Activated CD8-positive, alpha-beta memory T cell treated with anti-CD3 and anti-CD28 coated beads for 36 hours (primary cell): ENCODE results near the gene SNRPD1. TPM values are rescaled to one million over a fixed set of nuclear protein-coding genes. Genes with fewer than 3 reads are reported as not detected.
"Not testable (repeated sequence)": the region's sequence is repeated elsewhere in the genome, so short reads cannot be mapped to it uniquely, and the experiment has no call there.

Experiments
- CTCF ChIA-PET: fragments of 350-600 bp; sonication (Branson Sonifier 250); formaldehyde crosslinking; loops from one replicate; lab custom pipeline; 2021; ENCODE audit warnings: antibody characterized with exemption; lab: Charles Lee
- POLR2A ChIA-PET: fragments of 350-600 bp; sonication (Branson Sonifier 250); formaldehyde crosslinking; loops from one replicate; lab custom pipeline; 2021; ENCODE audit warnings: antibody characterized with exemption; lab: Charles Lee
- total RNA-seq, 2 experiments: library from RNA; stranded (reverse); gene quantifications; one replicate each; pipeline ENCODE4 v1.2.3, GENCODE V29; 2021

Gene SNRPD1
- total RNA-seq, 2 experiments from 2014 or later, result 165 to 187 TPM

DNA sequence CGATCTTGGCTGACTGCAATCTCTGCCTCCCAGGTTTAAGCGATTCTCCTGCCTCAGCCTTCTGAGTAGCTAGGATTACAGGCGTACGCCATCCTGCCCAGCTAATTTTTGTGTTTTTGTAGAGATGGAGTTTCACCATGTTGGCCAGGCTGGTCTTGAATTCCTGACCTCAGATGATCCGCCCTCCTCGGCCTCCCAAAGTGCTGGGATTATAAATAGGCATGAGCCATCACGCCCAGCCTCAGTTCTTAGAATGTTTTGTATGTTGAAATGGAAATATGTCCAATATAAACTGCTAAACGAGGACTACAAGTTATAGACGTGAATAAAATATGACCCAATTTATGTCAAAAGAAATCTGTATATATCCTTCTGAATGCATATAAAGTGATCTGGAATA is 9.5 kb downstream of the SNRPD1 start:
- POLR2A ChIA-PET, result not testable (repeated sequence)
- CTCF ChIA-PET, result interaction anchor here (1.4 kb wide), 1 partner anchor 9 kb away, joined by 8 read pairs; the partner anchor contains the start of gene SNRPD1

DNA sequence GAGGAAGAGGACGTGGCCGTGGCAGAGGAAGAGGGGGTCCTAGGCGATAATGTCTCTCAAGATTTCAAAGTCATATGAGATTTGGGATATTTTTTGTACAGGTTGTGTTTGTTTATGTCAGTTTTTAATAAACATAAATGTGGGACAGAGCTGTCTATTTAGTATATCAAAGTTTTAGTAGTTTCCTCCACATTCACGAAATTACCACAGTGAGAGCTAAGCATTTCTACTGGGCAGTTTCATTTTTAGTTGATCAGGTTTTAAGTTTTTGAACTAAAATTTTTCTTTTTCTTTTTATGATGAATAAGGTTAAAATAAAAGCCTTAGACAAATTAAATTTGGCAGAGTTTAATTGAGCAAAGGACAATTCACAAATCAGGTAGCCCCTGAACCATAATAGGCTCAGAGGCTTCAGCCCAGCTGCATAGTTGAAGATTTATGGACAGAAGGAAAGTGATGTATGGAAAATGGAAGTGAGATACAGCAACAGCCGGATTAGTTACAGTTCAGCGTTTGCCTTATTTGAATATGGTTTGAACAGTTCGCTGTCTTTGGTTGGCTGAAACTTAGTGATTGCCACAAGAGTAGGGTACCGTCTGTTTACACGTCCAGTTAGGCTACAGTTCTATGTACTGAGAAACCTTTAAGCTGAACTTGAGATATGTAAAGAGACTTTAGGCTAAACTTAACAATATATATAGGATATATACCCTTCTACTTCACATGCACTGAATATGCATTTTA is 17.1 kb downstream of the SNRPD1 start:
- CTCF ChIA-PET, result interaction anchor here (1.0 to 2.3 kb wide), 4 partner anchors 17 to 111 kb away, joined by 3 to 7 read pairs (median 4); partner anchors contain the start of genes ESCO1, MIB1 and SNRPD1
- POLR2A ChIA-PET, result interaction anchor here (1.7 kb wide), 1 partner anchor 29 kb away, joined by 4 read pairs; the partner anchor contains the start of gene ESCO1

DNA sequence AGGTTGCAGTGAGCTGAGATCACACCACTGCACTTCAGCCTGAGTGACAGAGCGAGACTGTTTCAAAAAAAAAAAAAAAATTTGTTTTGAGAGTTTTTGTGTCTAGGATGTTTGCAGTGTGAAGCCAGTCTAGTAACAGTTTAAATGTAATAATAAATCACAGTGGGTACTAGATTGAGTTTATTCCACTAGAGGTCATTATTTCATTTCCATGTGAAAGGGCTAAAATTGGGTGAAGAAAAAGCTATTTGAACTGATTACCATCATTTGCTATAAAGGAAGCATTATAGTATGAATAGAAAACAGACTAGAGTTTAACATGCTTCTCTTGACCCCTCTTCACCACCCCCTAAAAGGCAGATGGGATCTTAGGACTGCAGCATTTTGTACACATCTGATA is 20.3 kb downstream of the SNRPD1 start:
- ChIA-PET CTCF (interaction anchor here (0.6 to 0.9 kb wide), 2 partner anchors 16 to 20 kb away, joined by 3 to 5 read pairs; partner anchors contain the start of gene SNRPD1), POLR2A (no interaction called here)

DNA sequence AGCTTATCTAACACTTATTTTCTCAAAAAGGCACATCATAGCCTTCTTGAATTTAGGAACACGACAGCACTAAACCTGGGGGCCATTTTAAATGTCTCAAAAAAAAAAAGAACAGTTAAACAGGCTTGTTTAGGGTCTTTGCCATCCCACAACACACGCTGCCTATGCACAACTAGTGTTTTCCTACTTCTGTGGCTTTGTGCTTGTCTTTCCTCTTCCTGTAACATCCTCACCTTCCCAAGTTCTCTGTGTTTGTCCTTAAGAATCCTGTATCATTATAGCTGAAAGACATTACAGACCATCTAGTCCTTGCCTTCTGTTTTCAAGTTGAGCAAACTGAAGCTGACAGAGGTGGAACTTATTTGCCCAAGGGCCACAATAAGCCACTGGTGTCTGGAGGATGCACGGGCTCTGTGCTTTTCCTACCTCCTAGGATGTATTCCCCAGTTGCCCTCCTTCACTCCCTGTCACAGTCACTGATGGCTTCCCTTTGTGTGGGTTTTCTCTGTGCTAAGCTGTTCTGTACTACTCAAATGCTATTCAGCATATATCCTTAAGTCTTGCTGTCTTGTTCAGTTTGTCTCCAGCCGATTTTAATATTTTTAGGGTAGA is 22.6 kb downstream of the SNRPD1 start:
- CTCF ChIA-PET, result no interaction called here
- POLR2A ChIA-PET, result no interaction called here

DNA sequence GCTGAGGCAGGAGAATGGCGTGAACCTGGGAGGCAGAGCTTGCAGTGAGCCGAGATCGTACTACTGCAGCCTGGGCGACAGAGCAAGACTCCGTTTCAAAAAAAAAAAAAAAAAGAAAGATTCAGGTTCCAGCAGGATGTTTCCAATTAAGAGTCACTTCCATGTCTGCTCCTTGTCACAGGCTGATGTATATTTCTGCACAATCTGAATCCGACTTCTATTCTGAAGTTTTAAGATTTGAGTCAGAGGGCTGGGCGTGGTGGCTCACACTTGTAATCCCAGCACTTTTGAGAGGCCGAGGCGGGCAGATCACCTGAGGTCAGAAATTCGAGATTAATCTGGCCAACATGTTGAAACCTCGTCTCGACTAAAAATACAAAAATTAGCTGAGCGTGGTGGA is 24.7 kb downstream of the SNRPD1 start:
- POLR2A ChIA-PET, result no interaction called here
- CTCF ChIA-PET, result no interaction called here

DNA sequence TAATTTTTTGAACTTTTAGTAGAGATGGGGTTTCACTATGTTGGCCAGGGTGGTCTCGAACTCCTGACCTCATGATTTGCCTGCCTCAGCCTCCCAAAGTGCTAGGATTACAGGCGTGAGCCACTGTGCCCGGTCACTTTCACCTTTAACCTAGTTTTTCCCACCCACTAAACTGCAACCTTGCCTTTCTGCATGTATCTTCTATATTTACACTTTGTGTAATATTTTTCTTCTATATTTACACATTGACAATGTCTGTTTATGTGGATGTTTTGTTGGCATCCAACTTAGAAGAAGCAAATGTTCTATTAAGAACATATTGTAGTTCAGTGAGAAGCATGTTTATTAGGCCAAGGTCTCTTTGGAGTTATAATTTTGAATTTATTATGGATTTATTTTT is 26.7 kb downstream of the SNRPD1 start:
- ChIA-PET POLR2A (no interaction called here), CTCF (no interaction called here)

DNA sequence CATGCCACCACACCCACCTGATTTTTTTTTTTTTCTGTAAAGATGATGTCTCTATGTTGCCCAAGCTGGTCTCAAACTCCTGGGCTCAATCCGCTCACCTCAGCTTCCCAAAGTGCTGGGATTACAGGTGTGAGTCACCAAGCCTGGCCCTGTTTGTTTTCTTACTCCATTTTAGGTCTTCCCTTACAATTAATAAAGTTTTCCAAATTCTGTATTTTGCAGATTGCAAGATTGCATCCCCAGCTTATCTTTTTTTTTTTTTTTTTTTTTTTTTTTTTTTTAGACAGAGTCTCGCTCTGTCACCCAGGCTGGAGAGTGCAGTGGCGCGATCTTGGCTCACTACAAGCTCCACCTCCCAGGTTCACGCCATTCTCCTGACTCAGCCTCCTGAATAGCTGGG is 28.3 kb downstream of the SNRPD1 start:
- CTCF ChIA-PET, result interaction anchor here (0.6 kb wide), 1 partner anchor 449 kb away, joined by 3 read pairs; no protein-coding TSS in a partner anchor
- POLR2A ChIA-PET, result not testable (repeated sequence)

DNA sequence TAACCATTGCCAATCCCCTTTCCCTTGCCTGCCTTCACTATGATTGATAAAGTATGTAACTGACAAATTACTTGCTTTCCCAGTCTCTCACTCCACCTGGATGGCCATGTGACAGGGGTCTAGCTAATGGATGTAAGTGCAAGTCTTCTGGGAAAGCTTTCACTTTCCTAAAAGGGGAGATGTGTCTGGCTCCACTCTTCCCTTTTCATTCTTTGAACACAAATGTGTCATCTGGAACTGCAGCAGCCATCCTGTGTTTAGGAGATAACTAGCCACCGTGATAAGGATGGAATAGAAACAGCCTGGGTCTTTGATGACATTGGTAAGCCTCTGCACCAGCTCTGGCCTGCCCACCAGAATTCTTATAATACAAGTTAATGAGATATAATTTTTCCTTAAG is 38.2 kb downstream of the SNRPD1 start:
- ChIA-PET POLR2A (no interaction called here), CTCF (interaction anchor here (0.7 kb wide), 1 partner anchor 119 kb away, joined by 3 read pairs; no protein-coding TSS in a partner anchor)

DNA sequence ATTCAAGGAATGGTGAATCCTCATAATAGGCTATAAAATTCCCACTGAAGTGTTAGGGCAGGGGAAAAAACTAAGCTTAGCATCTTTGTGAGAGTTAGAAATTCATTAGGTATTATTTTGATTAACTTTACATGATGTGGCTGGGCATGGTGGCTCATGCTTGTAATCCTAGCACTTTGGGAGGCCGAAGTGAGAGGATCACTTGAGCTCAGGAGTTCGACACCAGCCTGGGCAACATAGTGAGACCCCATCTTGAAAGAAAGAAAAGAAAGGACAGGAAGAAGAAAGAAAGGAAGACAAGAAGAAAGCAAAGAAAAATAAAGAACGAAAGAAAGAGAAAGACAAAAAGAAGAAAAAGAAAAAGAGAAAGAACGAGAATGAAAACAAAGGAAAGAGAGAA is 40.0 kb downstream of the SNRPD1 start:
- ChIA-PET CTCF (no interaction called here), POLR2A (no interaction called here)

DNA sequence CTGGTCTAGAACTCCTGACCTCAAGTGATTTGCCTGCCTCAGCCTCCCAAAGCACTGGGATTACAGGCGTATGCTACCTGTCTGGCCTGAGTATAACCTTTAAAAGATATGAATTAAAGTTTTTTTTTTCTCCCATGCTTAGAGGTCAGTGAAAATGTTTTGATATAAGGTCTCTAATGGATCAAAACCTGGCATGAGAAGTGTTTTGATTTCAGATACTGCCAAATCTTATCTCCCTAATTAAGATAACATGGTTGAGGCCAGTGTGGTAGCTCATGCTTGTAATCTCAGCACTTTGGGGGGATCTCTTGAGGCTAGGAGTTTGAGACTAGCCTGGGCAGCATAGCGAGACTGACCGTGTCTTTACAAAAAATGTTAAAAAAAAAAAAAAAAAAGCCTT is 41.2 kb downstream of the SNRPD1 start:
- POLR2A ChIA-PET, result no interaction called here
- CTCF ChIA-PET, result interaction anchor here (0.7 kb wide), 1 partner anchor 42 kb away, joined by 3 read pairs; no protein-coding TSS in a partner anchor

DNA sequence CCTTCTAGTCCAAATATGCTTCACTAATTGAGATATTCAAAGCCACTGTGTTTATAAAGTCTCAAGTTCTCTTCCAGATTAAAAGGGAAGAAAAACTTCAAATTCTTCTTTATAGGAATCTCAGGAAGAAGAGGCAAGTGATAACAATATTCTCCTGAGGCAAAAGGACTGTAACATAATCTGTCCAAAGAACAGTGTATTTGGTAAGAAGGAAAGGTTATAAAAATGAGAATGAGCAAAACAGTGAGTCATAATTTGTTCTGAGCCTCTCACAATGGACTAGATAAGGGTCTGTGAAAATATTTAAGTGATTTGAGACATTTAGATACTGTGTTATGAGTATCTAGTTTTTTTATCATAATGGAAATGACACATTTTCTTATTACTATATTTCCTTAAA is 44.3 kb downstream of the SNRPD1 start:
- CTCF ChIA-PET, result no interaction called here
- POLR2A ChIA-PET, result no interaction called here

DNA sequence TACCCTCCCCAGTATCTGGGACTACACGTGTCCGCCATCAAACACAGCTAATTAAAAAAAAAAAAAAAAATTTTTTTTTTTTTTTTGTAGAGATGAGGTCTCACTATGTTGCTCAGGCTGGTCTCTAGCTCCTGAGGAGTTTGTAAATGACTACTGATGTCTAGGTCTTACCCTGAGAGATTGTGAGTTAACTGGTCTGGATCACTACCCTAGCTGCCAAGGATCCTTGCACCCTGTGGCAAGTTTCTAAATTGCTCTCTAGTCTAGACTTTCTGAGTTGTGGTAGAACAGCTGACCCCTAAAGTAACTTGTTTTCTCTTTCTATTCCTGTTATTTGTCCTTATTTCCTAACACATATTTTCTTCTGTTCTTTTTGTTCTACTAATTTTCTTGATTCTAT is 48.0 kb downstream of the SNRPD1 start:
- POLR2A ChIA-PET, result interaction anchor here (0.6 kb wide), 1 partner anchor 55 kb away, joined by 3 read pairs; no protein-coding TSS in a partner anchor
- CTCF ChIA-PET, result interaction anchor here (0.6 kb wide), 1 partner anchor 104 kb away, joined by 3 read pairs; no protein-coding TSS in a partner anchor

DNA sequence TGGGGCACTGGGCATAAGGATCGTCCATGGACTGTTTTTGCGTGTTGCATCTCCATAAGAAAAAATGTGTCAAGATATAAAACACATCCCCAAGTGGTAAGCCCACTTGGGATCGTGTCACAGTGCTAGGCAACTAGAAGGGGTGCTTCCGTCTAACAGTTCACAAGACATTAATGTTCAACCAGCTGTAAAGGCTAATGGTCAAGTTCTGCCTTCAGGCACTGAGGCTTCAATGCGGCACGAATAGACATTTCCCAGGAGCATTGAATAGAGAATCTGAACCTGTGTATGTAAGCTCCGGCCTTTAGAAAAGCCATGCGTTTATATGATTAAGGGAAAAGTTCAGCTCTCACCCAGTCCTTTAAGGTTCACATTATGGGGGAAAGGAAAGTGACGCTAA is 50.5 kb downstream of the SNRPD1 start:
- CTCF ChIA-PET, result no interaction called here
- POLR2A ChIA-PET, result no interaction called here

DNA sequence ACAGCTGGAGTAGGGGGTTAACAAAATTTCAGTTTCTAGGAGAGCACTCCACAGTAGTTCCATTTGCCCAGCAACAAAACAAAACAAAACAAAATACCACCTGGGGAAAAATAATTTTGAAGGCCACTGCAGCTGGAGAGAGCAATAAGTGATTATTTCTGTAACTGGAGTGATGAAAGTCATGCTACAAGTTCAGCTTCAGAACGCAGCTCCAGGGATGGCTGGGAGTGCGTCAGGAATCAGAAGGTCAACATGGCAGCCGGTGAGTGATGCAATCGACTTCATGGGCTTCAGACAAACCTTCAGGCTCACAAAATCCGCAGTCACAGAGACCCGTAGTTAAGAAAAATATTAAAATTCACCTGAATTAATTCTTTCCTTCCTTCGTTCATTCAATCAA is 51.5 kb downstream of the SNRPD1 start:
- CTCF ChIA-PET, result interaction anchor here (0.6 kb wide), 1 partner anchor 68 kb away, joined by 5 read pairs; no protein-coding TSS in a partner anchor

DNA sequence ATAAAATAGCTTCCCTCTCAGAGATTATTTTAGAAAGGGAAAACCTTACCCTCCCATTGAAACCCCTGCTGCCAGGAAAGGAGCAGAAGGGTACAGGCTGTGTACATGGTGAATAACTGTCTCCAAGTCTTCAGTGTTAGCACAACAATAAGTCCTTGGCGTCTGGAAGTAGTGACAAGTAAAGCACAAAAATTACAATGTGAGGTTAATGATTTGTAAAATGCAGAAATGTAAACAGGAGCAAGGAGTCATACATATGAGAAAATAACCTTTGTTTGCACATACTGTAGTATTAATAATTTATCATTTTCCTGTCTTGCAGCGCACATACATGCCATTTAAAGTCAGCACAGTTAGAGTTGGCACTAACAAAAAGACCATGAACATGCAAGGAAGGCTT is 52.0 kb downstream of the SNRPD1 start:
- ChIA-PET POLR2A (no interaction called here), CTCF (interaction anchor here (0.6 kb wide), 1 partner anchor 67 kb away, joined by 5 read pairs; no protein-coding TSS in a partner anchor)

More for the DNA sequence above, 51.5 kb downstream of the SNRPD1 start:
- POLR2A ChIA-PET, result no interaction called here

DNA sequence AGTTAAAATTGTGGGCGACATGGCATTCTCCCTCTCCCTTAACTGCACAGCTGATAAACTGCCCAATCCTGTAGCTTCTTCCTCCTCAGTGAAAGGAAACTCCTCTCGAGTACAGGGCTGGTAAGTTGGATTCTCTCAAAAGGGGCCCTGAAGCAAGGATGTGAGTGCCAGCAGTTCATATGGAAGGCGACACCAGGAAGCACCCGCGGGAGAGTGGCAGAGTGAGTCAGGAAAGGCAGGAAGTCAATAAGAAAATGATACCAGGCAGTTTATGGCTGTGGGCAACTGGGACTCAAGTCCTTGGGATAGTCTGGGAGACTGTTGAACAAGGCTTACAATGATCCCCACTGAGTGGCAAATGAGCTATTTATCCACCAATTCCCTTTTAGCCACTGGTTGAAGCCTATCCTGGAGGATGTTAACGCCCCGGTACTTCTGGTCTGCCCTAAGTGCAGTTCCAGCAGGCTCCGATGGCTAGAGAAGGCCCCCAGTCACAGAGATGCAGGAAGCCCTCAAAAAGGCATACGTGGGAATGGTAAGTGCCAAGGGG is 57.7 kb downstream of the SNRPD1 start:
- CTCF ChIA-PET, result no interaction called here
- POLR2A ChIA-PET, result no interaction called here

DNA sequence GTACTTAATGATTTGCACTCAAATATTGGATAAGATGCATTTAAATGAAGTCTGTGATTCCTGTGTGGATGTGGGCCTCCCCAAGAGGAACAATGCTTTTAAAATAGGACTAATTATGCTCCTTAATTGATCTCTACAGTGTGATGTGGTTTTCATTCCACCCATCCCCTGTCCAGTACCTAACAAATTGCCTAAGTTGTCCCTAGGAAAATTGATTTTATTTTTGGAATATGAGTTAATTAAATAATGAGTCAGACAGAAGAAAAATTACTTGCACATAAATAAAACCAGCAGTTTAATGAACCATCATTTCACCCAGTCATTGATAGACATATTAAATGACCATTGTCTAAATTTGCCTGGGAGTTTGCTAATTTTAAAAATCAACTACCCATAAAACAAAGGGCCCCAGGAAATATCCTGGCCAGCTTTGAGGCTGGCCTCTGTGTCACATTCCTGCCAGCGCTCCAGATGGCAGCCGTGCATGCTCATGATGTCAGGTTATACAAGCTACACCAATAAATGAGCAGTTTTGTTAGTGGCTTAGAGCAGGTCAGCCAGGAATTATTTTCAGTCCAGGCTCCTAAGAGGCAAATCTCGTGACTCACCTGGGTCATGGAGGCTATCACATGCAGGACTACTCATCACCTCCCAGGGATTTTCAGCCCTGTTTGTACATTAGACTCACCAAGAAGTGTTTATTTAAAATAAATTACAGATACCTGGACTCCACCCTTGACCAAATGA is 60.6 kb downstream of the SNRPD1 start:
- POLR2A ChIA-PET, result no interaction called here

DNA sequence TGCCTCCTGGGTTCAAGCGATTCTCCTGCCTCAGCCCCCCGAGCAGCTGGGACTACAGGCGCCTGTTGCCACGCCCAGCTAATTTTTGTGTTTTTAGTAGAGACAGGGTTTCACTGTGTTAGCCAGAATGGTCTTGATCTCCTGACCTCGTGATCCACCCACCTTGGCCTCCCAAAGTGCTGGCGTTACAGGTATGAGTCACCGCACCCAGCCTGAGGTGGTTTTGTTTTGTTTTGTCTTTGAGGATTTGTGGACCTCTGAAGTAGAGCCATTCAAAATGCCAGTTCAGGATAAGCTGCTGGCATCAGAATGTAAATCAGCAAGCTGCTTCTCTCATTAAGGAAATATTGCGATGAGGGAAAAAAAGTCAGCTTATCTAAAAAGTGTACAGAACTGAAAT is 63.2 kb downstream of the SNRPD1 start:
- CTCF ChIA-PET, result interaction anchor here (1.8 kb wide), 1 partner anchor 11 kb away, joined by 5 read pairs; no protein-coding TSS in a partner anchor
- POLR2A ChIA-PET, result not testable (repeated sequence)

More for the DNA sequence above, 60.6 kb downstream of the SNRPD1 start:
- CTCF ChIA-PET, result no interaction called here

DNA sequence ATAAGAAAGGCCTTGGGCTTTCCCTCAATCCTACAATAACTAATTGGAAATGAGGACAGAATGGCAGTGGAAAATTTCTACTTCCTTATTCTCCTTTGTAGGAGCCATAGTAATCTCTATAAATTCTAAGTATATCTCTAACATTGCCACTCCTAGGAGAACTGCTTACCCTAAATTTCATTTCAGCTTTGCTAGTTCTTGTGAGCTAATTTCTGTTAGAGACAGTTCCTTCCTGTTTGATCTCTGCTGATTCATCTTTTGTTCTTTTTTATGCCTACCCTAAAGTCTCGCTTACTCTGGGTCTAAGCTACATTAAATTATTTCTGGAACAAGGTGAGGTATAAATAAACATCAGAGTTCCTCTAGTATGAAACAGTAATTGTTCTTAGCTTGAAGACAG is 66.7 kb downstream of the SNRPD1 start:
- POLR2A ChIA-PET, result no interaction called here
- CTCF ChIA-PET, result interaction anchor here (0.6 kb wide), 2 partner anchors 52 to 65 kb away, joined by 3 to 4 read pairs; no protein-coding TSS in a partner anchor
